GM12801 (cell line): ENCODE measurements around the gene OR1K1.

Experiments
- TF ChIP-seq, protein P1 (sequence below): IDR thresholded peaks from one replicate; pipeline ENCODE4 v1.5.1; 2011; ENCODE audit warnings: control low read depth; ENCODE audit not compliant: insufficient read length; ENCODE audit errors: extremely low read depth

The OR1K1 gene, protein sequence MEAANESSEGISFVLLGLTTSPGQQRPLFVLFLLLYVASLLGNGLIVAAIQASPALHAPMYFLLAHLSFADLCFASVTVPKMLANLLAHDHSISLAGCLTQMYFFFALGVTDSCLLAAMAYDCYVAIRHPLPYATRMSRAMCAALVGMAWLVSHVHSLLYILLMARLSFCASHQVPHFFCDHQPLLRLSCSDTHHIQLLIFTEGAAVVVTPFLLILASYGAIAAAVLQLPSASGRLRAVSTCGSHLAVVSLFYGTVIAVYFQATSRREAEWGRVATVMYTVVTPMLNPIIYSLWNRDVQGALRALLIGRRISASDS

DNA sequence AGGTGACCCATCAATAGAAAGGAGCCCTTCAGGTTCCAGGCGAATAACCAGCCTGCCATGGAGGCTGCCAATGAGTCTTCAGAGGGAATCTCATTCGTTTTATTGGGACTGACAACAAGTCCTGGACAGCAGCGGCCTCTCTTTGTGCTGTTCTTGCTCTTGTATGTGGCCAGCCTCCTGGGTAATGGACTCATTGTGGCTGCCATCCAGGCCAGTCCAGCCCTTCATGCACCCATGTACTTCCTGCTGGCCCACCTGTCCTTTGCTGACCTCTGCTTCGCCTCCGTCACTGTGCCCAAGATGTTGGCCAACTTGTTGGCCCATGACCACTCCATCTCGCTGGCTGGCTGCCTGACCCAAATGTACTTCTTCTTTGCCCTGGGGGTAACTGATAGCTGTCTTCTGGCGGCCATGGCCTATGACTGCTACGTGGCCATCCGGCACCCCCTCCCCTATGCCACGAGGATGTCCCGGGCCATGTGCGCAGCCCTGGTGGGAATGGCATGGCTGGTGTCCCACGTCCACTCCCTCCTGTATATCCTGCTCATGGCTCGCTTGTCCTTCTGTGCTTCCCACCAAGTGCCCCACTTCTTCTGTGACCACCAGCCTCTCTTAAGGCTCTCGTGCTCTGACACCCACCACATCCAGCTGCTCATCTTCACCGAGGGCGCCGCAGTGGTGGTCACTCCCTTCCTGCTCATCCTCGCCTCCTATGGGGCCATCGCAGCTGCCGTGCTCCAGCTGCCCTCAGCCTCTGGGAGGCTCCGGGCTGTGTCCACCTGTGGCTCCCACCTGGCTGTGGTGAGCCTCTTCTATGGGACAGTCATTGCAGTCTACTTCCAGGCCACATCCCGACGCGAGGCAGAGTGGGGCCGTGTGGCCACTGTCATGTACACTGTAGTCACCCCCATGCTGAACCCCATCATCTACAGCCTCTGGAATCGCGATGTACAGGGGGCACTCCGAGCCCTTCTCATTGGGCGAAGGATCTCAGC is at the start of gene OR1K1:
OR1K1 (plus strand) TSS at position 58 of the 995 bp plus-strand sequence; CDS start at position 58, 0 bp downstream.
- TF ChIP-seq, protein P1, sequence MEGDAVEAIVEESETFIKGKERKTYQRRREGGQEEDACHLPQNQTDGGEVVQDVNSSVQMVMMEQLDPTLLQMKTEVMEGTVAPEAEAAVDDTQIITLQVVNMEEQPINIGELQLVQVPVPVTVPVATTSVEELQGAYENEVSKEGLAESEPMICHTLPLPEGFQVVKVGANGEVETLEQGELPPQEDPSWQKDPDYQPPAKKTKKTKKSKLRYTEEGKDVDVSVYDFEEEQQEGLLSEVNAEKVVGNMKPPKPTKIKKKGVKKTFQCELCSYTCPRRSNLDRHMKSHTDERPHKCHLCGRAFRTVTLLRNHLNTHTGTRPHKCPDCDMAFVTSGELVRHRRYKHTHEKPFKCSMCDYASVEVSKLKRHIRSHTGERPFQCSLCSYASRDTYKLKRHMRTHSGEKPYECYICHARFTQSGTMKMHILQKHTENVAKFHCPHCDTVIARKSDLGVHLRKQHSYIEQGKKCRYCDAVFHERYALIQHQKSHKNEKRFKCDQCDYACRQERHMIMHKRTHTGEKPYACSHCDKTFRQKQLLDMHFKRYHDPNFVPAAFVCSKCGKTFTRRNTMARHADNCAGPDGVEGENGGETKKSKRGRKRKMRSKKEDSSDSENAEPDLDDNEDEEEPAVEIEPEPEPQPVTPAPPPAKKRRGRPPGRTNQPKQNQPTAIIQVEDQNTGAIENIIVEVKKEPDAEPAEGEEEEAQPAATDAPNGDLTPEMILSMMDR, result no peak

DNA sequence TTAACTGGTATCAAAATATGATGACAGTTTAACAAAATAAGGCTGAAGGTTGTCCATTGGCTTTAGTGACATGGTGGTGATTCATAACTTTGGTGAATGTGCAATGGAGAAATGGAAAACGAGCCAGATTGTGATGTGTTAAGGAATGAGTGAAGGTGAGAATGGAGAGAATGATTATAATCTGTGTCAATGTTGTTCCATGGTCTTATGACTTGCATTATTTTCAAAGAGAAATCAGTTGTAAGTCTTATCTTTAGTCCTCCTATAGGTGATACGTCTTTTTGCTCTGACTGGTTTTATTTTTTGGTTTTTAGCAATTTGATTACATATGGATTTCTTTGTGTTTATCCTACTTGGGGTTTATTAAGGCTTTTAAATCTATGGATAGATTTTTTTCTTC is 45.1 kb upstream of the OR1K1 start:
- TF ChIP-seq, protein P1, result no peak

DNA sequence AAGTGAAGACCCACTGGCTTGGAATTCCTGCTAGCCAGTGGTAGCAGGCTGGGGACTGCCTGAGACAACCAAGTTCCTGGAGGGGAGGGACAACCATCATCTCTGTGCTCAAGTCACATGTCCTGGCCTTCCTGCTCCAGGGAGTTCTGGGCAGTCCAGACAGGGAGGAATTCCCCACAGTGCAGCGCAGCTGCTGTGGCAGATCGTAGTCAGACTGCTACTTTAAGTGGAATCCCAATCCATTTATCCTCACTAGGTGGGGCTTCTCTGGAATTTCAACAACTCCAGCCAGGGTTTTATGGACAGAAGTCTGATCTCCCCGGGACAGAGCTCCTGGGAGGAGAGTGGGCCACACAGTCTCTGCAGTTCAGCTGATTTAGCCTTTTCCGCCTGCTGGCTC is 32.1 kb upstream of the OR1K1 start:
- TF ChIP-seq, protein P1, result no peak

DNA sequence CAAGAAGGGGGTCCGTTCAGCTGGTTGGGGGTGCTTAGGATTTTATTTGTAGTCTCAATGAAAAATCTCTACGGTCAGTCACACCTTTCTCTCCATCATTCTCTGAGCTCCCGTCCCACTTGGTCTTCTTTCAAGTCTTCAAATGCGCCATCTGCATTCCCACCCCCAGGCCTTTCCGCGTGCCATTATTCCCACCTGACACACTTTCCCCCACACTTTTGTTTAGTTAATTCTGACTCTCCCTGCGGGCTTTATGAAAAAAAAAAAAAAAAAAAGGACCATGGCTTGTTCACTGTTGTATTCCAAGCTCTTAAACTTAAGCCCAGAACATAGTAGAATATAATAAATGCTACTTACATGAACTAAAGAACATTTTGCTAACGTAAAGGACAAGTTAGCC is 22.9 kb upstream of the OR1K1 start:
- TF ChIP-seq, protein P1, result no peak

DNA sequence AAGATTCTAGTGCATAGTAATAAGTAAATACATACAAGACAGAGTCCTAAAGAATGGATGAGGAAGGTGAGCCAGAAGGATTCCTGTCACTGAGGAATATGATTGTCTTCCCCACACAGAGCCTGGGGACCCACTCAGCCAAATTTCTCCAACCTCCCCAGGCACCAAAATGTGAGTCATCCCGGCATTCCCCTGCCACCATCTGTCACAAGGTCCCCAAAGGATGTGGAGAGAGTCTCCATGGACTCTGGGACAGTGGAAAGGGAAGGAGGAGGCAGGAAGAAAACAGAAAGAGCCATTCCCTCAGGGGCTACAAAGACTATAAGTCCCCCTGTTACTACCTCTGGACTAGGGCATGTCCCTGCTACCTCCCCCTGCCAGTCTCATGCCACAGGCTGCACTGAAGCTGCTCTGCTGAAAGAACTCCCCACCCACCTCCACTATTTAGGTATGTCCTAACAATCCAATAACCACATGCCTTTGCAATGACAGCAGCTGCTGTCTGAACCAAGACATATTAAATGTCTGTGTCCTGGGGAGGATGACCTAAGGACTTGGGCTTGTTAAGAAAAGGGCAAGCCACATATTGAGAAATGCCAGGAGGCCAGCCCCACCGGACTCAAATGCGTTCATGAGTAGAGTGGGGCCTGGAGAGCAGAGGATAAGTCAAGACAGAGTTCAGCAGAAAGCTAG is 21.8 kb upstream of the OR1K1 start:
- TF ChIP-seq, protein P1, result no peak

DNA sequence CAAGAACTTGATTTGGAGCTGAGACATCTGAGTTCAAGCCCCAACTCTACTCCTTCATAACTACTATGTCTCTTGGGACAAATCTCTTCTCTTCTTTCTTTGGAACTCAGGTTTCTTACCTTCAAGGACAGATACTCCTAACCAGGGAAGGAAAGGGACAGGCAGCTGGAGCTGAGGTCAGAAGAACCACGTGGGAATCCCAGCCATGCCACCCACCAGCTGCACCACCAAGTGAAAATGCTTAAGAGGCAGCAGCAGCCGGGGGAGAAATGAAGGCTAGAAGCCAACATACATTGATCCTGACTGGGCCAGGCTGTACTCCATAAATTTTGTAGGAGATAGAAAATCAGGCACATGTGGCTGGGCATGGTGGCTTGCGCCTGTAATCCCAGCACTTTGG is 20.7 kb upstream of the OR1K1 start:
- TF ChIP-seq, protein P1, result no peak

DNA sequence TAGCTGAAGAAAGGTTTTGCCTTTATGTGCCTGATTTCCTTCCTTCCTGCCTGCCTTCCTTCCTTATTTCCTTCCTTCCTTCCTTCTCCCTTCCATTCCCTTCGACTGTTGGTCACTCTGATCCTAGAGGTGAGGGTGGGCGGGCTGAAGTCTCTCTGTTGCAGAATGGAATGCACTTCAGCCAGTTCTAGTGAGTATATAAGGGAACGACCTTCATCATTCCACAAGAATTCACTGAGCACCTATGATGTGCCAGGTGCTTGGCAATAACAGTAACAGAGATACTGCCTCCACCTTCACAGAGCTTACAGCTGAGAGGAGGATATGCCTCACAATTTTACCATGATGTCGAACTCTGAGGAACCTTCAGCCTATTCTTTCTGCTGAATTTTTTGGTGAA is 19.9 kb upstream of the OR1K1 start:
- TF ChIP-seq, protein P1, result no peak
